Thyroid gland (tissue), 4 donors: Measurements from ENCODE around the gene MED29. TPM values are rescaled to one million over a fixed set of nuclear protein-coding genes. Genes with fewer than 3 reads are reported as not detected.

Source experiments
- DNase-seq, 2 donors: peaks; one replicate each; pipeline ENCODE4 v3.0.0-alpha.2; 2019
- H3K27ac ChIP-seq, 3 donors: fragments of 200-600 bp; sonication (generic); 1 replicate in 2 of 3; 2 replicates in 1 of 3; pipeline ENCODE4 v1.5.1; 2016 to 2019; ENCODE audit warnings: mild to moderate bottlenecking in 1 of 3, moderate library complexity in 1 of 3
- H3K27me3 ChIP-seq: fragments of 200-600 bp; sonication (generic); one replicate; pipeline ENCODE4 v1.5.1; 2019
- H3K36me3 ChIP-seq, 2 donors: fragments of 200-600 bp; sonication (generic); one replicate each; pipeline ENCODE4 v1.5.1; 2016 to 2019
- H3K4me1 ChIP-seq, 2 donors: fragments of 200-600 bp; sonication (generic); one replicate each; pipeline ENCODE4 v1.5.1; 2017 to 2019
- H3K4me3 ChIP-seq, 3 donors: fragments of 200-600 bp; sonication (generic); replicated peaks in 1 of 3; 1 replicate in 2 of 3; 2 replicates in 1 of 3; pipeline ENCODE4 v1.5.1; 2016; ENCODE audit warnings: mild to moderate bottlenecking in 1 of 3
- H3K9me3 ChIP-seq: fragments of 200-600 bp; sonication (generic); one replicate; pipeline ENCODE4 v1.5.1; 2017
- CTCF ChIP-seq, 6 experiments: fragments of 200-600 bp in 3 of 6; fragments of 450-650 bp in 3 of 6; sonication (generic) in 3 of 6; IDR thresholded peaks; one replicate each; pipeline ENCODE4 v1.5.1; 2016 to 2019; ENCODE audit warnings: antibody characterized with exemption in 6 of 6, mild to moderate bottlenecking in 2 of 6, inconsistent platforms in 1 of 6, moderate library complexity in 1 of 6
- POLR2A ChIP-seq, 2 donors: fragments of 450-650 bp; IDR thresholded peaks; one replicate each; pipeline ENCODE4 v1.6.1; 2017; ENCODE audit warnings: antibody characterized with exemption in 2 of 2, mild to moderate bottlenecking in 2 of 2, moderate library complexity in 1 of 2
- WGBS, 2 donors: methylation state at CpG; one replicate each; pipeline ENCODE4 v1.1.5; 2017; 5-methylcytosine and 5-hydroxymethylcytosine counted together
- intact Hi-C: fragments of 100-400 bp; cut with DNase I; formaldehyde crosslinking; loops from one replicate; pipeline ENCODE4 v1.15.1; 2023
- total RNA-seq, 4 donors: library from RNA; depleted of rRNA; stranded (reverse); fragments of >200 nt; gene quantifications; one replicate each; pipeline ENCODE4 v1.2.3, GENCODE V29; 2016

Gene MED29
- total RNA-seq, 4 donors from 2014 or later = 44.3 to 77.5 (median 63.4) TPM

- Histone ChIP-seq H3K4me1 (peaks cover 29 to 43% of the 10 kb centered on the region in 2 donors), H3K4me3 (peak overlapping the region in 2 of 3 donors; percentile 50 to 77), H3K36me3 (peaks cover 5 to 6% of the 10 kb centered on the region in 2 donors), H3K27ac (peak overlapping the region; percentile 94 to 100 (median 95)), H3K9me3 (no peaks in the 10 kb centered on the region), H3K27me3 (no peaks in the 10 kb centered on the region)
- WGBS, 2 donors = 33 to 45% methylated on average over 18 of the region's 18 CpGs
- intact Hi-C loops = no loop called here
- TF ChIP-seq CTCF (IDR thresholded peaks at IDR 0.05) (no peak), POLR2A (IDR thresholded peaks at IDR 0.05) (peak in 1 of 2 donors; percentile 22)
- peak; percentile 63 to 72 for DNase-seq
These were observed 22.9 kb downstream of the MED29 start for GRCh38 chr19:39413911-39414608.

- intact Hi-C loops = no loop called here
- H3K27ac ChIP-seq = peak overlapping the region in 2 of 3 donors; percentile 12 to 49
- peaks cover 22 to 39% of the 10 kb centered on the region in 2 donors for H3K4me1 ChIP-seq
- WGBS, 2 donors = 71 to 75% methylated on average over 32 to 34 of the region's 35 CpGs
- no peak for DNase-seq
- H3K9me3 ChIP-seq = no peaks in the 10 kb centered on the region
- H3K36me3 ChIP-seq = peaks cover 6 to 7% of the 10 kb centered on the region in 2 donors
- TF ChIP-seq CTCF (IDR thresholded peaks at IDR 0.05) (no peak), POLR2A (IDR thresholded peaks at IDR 0.05) (no peak)
- no peak overlapping the region for H3K4me3 ChIP-seq
- H3K27me3 ChIP-seq = no peaks in the 10 kb centered on the region
These were observed 24.2 kb downstream of the MED29 start for GRCh38 chr19:39415111-39416046.

GRCh38 chr19:39416152-39417120 lies 25.3 kb downstream of the MED29 start:
- Histone ChIP-seq H3K9me3 (no peaks in the 10 kb centered on the region), H3K4me3 (no peak overlapping the region), H3K36me3 (peaks cover 6 to 7% of the 10 kb centered on the region in 2 donors), H3K27me3 (no peaks in the 10 kb centered on the region), H3K27ac (no peak overlapping the region), H3K4me1 (peaks cover 11 to 28% of the 10 kb centered on the region in 2 donors)
- intact Hi-C loops = no loop called here
- DNase-seq = no peak
- WGBS, 2 donors = 77 to 82% methylated on average over 19 to 23 of the region's 27 CpGs
- TF ChIP-seq CTCF (IDR thresholded peaks at IDR 0.05) (no peak), POLR2A (IDR thresholded peaks at IDR 0.05) (no peak)

- H3K36me3 ChIP-seq = peaks cover 6 to 7% of the 10 kb centered on the region in 2 donors
- DNase-seq = no peak
These were observed 26.4 kb downstream of the MED29 start for GRCh38 chr19:39417463-39418181.

More at GRCh38 chr19:39417463-39418181, 26.4 kb downstream of the MED29 start:
- 91 to 92% methylated on average over 19 to 30 of the region's 30 CpGs for WGBS, 2 donors
- Histone ChIP-seq H3K9me3 (no peaks in the 10 kb centered on the region), H3K27me3 (no peaks in the 10 kb centered on the region), H3K4me3 (no peak overlapping the region), H3K4me1 (peaks cover 9 to 26% of the 10 kb centered on the region in 2 donors), H3K27ac (no peak overlapping the region)
- TF ChIP-seq POLR2A (IDR thresholded peaks at IDR 0.05) = no peak
- TF ChIP-seq CTCF (IDR thresholded peaks at IDR 0.05) = no peak
- intact Hi-C loops = no loop called here
